ENCODE measurements around the gene CCM2L. TPM values are rescaled to one million over a fixed set of nuclear protein-coding genes. Genes with fewer than 3 reads are reported as not detected.
A peak's percentile ranks its signal among the peaks of the same experiment; 100 is the strongest.

CCM2L gene
- total RNA-seq, 1 experiment from 2014 or later = 0.32 TPM

DNA sequence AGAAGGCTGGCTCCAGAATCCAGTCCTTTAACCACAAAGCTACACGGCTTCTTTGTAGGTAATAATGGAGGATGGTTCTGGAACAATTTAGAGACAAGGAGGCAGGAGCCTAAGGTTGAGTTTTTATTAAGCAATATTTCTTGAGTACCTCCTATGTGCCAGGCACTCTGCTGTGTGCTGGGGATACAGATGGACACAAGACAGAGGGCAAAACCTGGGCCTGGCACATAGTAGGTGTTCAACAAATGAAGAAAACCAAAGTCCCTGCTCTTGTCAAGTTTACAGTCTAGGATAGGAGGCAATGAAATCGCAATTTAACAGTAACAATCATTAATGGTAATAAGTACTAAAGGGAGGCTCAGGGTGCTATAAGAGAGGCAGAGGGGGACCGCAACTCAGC lies 17.4 kb downstream of the CCM2L start:
- no TSS peak for BruUV-seq (replicated peaks)
- Mint-ChIP-seq H3K27me3 (ENCODE audit: insufficient read depth, unreplicated experiment) (peaks cover 20% of the 10 kb centered on the region), H3K4me1 (ENCODE audit: low read depth, unreplicated experiment) (no peaks in the 10 kb centered on the region), H3K4me3 (ENCODE audit: unreplicated experiment) (no peak overlapping the region), H3K27ac (ENCODE audit: unreplicated experiment) (no peak overlapping the region), H3K36me3 (ENCODE audit: insufficient read depth, unreplicated experiment) (no peaks in the 10 kb centered on the region), H3K9me3 (ENCODE audit: unreplicated experiment) (no peaks in the 10 kb centered on the region)
- ChIA-PET POLR2A (no interaction called here), CTCF (interaction anchor here (0.7 to 7.5 kb wide), 2 partner anchors 10 to 1184 kb away, joined by 3 to 92 read pairs; no protein-coding TSS in a partner anchor)
- no peaks in the 10 kb centered on the region for H3K9me3 ChIP-seq
- intact Hi-C loops (cut with micrococcal nuclease; ENCODE audit: unreplicated experiment) = no loop called here
- H3K4me3 ChIP-seq (ENCODE audit: low read depth, low read length) = no peak overlapping the region
- TF ChIP-seq, protein P1, sequence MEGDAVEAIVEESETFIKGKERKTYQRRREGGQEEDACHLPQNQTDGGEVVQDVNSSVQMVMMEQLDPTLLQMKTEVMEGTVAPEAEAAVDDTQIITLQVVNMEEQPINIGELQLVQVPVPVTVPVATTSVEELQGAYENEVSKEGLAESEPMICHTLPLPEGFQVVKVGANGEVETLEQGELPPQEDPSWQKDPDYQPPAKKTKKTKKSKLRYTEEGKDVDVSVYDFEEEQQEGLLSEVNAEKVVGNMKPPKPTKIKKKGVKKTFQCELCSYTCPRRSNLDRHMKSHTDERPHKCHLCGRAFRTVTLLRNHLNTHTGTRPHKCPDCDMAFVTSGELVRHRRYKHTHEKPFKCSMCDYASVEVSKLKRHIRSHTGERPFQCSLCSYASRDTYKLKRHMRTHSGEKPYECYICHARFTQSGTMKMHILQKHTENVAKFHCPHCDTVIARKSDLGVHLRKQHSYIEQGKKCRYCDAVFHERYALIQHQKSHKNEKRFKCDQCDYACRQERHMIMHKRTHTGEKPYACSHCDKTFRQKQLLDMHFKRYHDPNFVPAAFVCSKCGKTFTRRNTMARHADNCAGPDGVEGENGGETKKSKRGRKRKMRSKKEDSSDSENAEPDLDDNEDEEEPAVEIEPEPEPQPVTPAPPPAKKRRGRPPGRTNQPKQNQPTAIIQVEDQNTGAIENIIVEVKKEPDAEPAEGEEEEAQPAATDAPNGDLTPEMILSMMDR (IDR thresholded peaks at IDR 0.05; ENCODE audit: insufficient read depth in 1 of 2, low read depth in 1 of 2, low read length in 1 of 2, severe bottlenecking in 1 of 2, unreplicated experiment in 1 of 2) = no peak
- no peak for DNase-seq
- no peaks in the 10 kb centered on the region for H3K36me3 ChIP-seq (ENCODE audit: control insufficient read depth, insufficient read depth, low read length)
- peaks cover 6% of the 10 kb centered on the region for H3K4me1 ChIP-seq
- peaks cover 3% of the 10 kb centered on the region for H3K27me3 ChIP-seq (replicated peaks; ENCODE audit: control insufficient read depth, insufficient read depth, low read length)

DNA sequence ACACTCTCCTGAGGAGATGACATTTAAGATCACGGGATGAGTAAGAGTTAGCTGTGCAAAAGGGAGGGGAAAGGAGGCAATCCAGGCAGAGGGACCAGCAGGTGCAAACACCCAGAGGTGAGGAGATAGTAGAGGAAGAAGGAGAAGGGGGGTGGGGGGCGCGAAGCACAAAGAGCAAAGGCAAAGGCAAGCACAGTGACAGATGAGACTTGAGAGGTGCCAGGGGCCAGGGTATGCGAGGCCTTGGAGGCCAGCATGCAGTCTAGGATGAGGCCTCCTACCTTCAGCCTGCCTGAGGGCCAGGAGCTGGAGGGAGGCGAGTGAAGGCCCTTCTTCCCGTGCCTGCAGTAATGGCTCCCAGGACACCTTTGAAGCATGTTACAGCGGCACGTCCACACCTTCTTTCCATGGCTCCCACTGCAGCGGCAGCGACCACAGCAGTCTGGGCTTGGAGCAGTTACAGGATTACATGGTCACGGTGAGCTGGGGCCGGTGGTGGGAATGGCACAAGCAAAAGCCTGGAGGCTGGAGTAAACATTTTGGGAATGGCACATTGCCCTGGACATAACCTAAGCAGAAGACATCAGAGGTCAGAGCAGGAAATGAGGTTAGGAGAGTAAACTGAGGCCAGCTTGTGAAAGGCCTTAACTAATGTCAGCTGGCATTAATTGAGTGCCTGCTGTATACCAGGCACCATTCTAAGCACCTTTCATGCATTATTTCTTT lies 18.6 kb downstream of the CCM2L start:
- no TSS peak for BruUV-seq (replicated peaks)
- Histone ChIP-seq H3K9me3 (no peaks in the 10 kb centered on the region), H3K27me3 (replicated peaks; ENCODE audit: control insufficient read depth, insufficient read depth, low read length) (peaks cover 3% of the 10 kb centered on the region), H3K36me3 (ENCODE audit: control insufficient read depth, insufficient read depth, low read length) (no peaks in the 10 kb centered on the region), H3K4me1 (peaks cover 6% of the 10 kb centered on the region), H3K4me3 (ENCODE audit: low read depth, low read length) (no peak overlapping the region)
- no peaks in the 10 kb centered on the region for H3K4me1 Mint-ChIP-seq (ENCODE audit: low read depth, unreplicated experiment)
- H3K27me3 Mint-ChIP-seq (ENCODE audit: insufficient read depth, unreplicated experiment) = peaks cover 21% of the 10 kb centered on the region
- TF ChIP-seq, protein P1 (IDR thresholded peaks at IDR 0.05; ENCODE audit: insufficient read depth in 1 of 2, low read depth in 1 of 2, low read length in 1 of 2, severe bottlenecking in 1 of 2, unreplicated experiment in 1 of 2) = no peak
- peak; percentile 60 to 65 for DNase-seq
- H3K4me3 Mint-ChIP-seq (ENCODE audit: unreplicated experiment) = no peak overlapping the region
- H3K9me3 Mint-ChIP-seq (ENCODE audit: unreplicated experiment) = no peaks in the 10 kb centered on the region
- ChIA-PET POLR2A (interaction anchor here (0.7 kb wide), 1 partner anchor 11 kb away, joined by 3 read pairs; no protein-coding TSS in a partner anchor), CTCF (interaction anchor here (0.7 to 7.5 kb wide), 11 partner anchors 9 to 206 kb away, joined by 3 to 92 read pairs (median 3); partner anchors contain the start of gene PDRG1)
- H3K27ac Mint-ChIP-seq (ENCODE audit: unreplicated experiment) = no peak overlapping the region
- no peaks in the 10 kb centered on the region for H3K36me3 Mint-ChIP-seq (ENCODE audit: insufficient read depth, unreplicated experiment)
- intact Hi-C loops (cut with micrococcal nuclease; ENCODE audit: unreplicated experiment) = no loop called here

DNA sequence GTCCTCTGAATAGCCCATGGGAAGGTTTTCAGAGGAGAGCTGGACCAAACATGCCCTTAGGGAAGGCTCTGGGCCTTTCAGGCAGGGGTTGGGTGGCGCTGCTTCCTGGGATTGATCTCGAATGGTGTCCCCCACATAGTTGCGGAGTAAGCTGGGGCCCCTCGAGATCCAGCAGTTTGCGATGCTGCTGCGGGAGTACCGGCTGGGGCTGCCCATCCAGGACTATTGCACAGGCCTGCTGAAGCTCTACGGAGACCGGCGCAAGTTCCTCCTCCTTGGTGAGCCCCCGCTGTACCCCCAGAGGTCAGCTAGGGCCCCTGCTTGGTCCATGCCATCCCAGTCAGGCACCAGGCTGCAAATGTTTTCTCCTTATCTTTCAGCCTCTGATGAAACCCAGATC lies 19.3 kb downstream of the CCM2L start:
- no peaks in the 10 kb centered on the region for H3K9me3 ChIP-seq
- H3K4me1 ChIP-seq = peaks cover 6% of the 10 kb centered on the region
- no peak overlapping the region for H3K4me3 ChIP-seq (ENCODE audit: low read depth, low read length)
- peak overlapping the region; percentile 54 for H3K4me3 Mint-ChIP-seq (ENCODE audit: unreplicated experiment)
- H3K27ac Mint-ChIP-seq (ENCODE audit: unreplicated experiment) = no peak overlapping the region
- peaks cover 21% of the 10 kb centered on the region for H3K27me3 Mint-ChIP-seq (ENCODE audit: insufficient read depth, unreplicated experiment)
- no peaks in the 10 kb centered on the region for H3K36me3 Mint-ChIP-seq (ENCODE audit: insufficient read depth, unreplicated experiment)
- CTCF ChIA-PET = interaction anchor here (0.6 to 7.5 kb wide), 12 partner anchors 11 to 206 kb away, joined by 3 to 92 read pairs (median 4); partner anchors contain the start of gene PDRG1
- H3K36me3 ChIP-seq (ENCODE audit: control insufficient read depth, insufficient read depth, low read length) = no peaks in the 10 kb centered on the region
- BruUV-seq (replicated peaks) = no TSS peak
- TF ChIP-seq, protein P1 (IDR thresholded peaks at IDR 0.05; ENCODE audit: insufficient read depth in 1 of 2, low read depth in 1 of 2, low read length in 1 of 2, severe bottlenecking in 1 of 2, unreplicated experiment in 1 of 2) = no peak
- no peaks in the 10 kb centered on the region for H3K4me1 Mint-ChIP-seq (ENCODE audit: low read depth, unreplicated experiment)
- no peak for DNase-seq
- H3K27me3 ChIP-seq (replicated peaks; ENCODE audit: control insufficient read depth, insufficient read depth, low read length) = peaks cover 6% of the 10 kb centered on the region
- intact Hi-C loops (cut with micrococcal nuclease; ENCODE audit: unreplicated experiment) = no loop called here
- H3K9me3 Mint-ChIP-seq (ENCODE audit: unreplicated experiment) = no peaks in the 10 kb centered on the region
- POLR2A ChIA-PET = interaction anchor here (0.5 to 0.7 kb wide), 2 partner anchors 12 to 356 kb away, joined by 3 to 4 read pairs; no protein-coding TSS in a partner anchor

Data from Caco-2 (cell line).